Smooth muscle cell (in vitro differentiated cells): Measurements from ENCODE around the gene RADIL. TPM values are rescaled to one million over a fixed set of nuclear protein-coding genes. Genes with fewer than 3 reads are reported as not detected.

Experiments
- DNase-seq: peaks from one replicate; lab custom pipeline; 2025; ENCODE audit not compliant: unreplicated experiment; lab: John Stamatoyannopoulos, UW
- H2AFZ ChIP-seq: fragments of 200-600 bp; sonication (generic); 2 replicates; pipeline ENCODE4 v1.6.0; 2016; ENCODE audit warnings: antibody characterized with exemption, low read depth, mild to moderate bottlenecking
- H3F3A ChIP-seq: fragments of 200-600 bp; sonication (generic); 2 replicates; pipeline ENCODE4 v1.6.0; 2017; ENCODE audit warnings: antibody characterized with exemption, low read depth
- H3K27ac ChIP-seq: fragments of 200-600 bp; sonication (generic); 2 replicates; pipeline ENCODE4 v1.5.1; 2016; ENCODE audit warnings: low read depth, mild to moderate bottlenecking
- H3K27me3 ChIP-seq: fragments of 200-600 bp; sonication (generic); 2 replicates; pipeline ENCODE4 v1.6.1; 2016; ENCODE audit warnings: low read depth, mild to moderate bottlenecking
- H3K36me3 ChIP-seq: fragments of 200-600 bp; sonication (generic); 2 replicates; pipeline ENCODE4 v1.5.1; 2016; ENCODE audit warnings: low read depth
- H3K4me1 ChIP-seq: fragments of 200-600 bp; sonication (generic); 2 replicates; pipeline ENCODE4 v1.5.1; 2016; ENCODE audit warnings: low read depth
- H3K4me2 ChIP-seq: fragments of 200-600 bp; sonication (generic); 2 replicates; pipeline ENCODE4 v1.6.0; 2016; ENCODE audit warnings: mild to moderate bottlenecking
- H3K4me3 ChIP-seq: fragments of 200-600 bp; sonication (generic); 2 replicates; pipeline ENCODE4 v1.5.1; 2016; ENCODE audit warnings: mild to moderate bottlenecking
- H3K79me2 ChIP-seq: fragments of 200-600 bp; sonication (generic); 2 replicates; pipeline ENCODE4 v1.6.0; 2016; ENCODE audit warnings: low read depth, mild to moderate bottlenecking
- H3K9ac ChIP-seq: fragments of 200-600 bp; sonication (generic); 2 replicates; pipeline ENCODE4 v1.6.0; 2016; ENCODE audit warnings: low read depth
- H3K9me3 ChIP-seq: fragments of 200-600 bp; sonication (generic); replicated peaks from 2 replicates; pipeline ENCODE4 v1.5.1; 2016; ENCODE audit warnings: low read depth
- H4K20me1 ChIP-seq: fragments of 200-600 bp; sonication (generic); 2 replicates; pipeline ENCODE4 v1.6.0; 2016; ENCODE audit warnings: low read depth
- WGBS: methylation state at CpG from one replicate; pipeline ENCODE4 v1.1.7; 2016; ENCODE audit warnings: low lambda C conversion rate; 5-methylcytosine and 5-hydroxymethylcytosine counted together
- polyA plus RNA-seq: library from polyadenylated mRNA; unstranded; fragments of >200 nt; fragmentation: Nextera tagmentation; extraction: Ambion mirVana; gene quantifications from 2 replicates; pipeline ENCODE4 v1.2.1, GENCODE V29; 2016
- total RNA-seq: library from RNA; depleted of rRNA; stranded (reverse); fragments of >200 nt; gene quantifications from 2 replicates; pipeline ENCODE4 v1.2.3, GENCODE V29; 2014
- TF ChIP-seq, protein P1 (sequence below): fragments of 200-600 bp; sonication (generic); IDR thresholded peaks from 2 replicates; pipeline ENCODE4 v1.5.1; 2017; ENCODE audit warnings: borderline replicate concordance, mild to moderate bottlenecking, antibody characterized with exemption; ENCODE audit not compliant: insufficient read depth, poor library complexity, severe bottlenecking

RADIL gene
- total and polyA plus RNA-seq, 2 experiments from 2014 or later: 4.7 to 10.7 TPM

DNA sequence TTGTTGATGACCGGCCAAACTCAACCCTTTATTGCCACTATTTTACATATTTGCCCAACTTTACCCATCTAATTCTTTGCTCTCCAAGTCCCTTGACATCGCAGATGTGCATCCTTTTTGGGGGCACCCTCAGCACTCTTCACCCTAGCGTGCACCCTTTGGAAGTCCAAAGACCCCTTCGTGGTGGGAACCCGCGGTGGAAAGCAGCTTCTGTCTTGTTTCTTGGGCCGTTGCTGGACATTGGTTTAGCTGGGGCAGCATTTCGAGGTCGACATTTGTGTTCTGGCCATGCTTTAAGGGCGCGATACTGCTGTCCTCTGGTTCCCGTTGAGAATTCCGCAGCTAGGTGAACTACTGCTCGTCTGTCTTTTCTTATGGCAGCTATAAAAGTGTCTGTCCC lies 21.4 kb downstream of the RADIL start:
- TF ChIP-seq, protein P1, sequence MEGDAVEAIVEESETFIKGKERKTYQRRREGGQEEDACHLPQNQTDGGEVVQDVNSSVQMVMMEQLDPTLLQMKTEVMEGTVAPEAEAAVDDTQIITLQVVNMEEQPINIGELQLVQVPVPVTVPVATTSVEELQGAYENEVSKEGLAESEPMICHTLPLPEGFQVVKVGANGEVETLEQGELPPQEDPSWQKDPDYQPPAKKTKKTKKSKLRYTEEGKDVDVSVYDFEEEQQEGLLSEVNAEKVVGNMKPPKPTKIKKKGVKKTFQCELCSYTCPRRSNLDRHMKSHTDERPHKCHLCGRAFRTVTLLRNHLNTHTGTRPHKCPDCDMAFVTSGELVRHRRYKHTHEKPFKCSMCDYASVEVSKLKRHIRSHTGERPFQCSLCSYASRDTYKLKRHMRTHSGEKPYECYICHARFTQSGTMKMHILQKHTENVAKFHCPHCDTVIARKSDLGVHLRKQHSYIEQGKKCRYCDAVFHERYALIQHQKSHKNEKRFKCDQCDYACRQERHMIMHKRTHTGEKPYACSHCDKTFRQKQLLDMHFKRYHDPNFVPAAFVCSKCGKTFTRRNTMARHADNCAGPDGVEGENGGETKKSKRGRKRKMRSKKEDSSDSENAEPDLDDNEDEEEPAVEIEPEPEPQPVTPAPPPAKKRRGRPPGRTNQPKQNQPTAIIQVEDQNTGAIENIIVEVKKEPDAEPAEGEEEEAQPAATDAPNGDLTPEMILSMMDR: no peak
- Histone ChIP-seq H3F3A (peaks cover 4% of the 10 kb centered on the region), H3K79me2 (peaks cover 5% of the 10 kb centered on the region), H4K20me1 (no peaks in the 10 kb centered on the region), H3K27ac (no peak overlapping the region), H3K4me3 (no peak overlapping the region), H3K9ac (no peak overlapping the region), H3K36me3 (no peaks in the 10 kb centered on the region), H3K4me2 (no peak overlapping the region), H3K9me3 (no peaks in the 10 kb centered on the region), H2AFZ (no peak overlapping the region), H3K4me1 (no peaks in the 10 kb centered on the region), H3K27me3 (no peaks in the 10 kb centered on the region)
- 96% methylated on average over 14 of the region's 14 CpGs for WGBS
- no peak for DNase-seq

DNA sequence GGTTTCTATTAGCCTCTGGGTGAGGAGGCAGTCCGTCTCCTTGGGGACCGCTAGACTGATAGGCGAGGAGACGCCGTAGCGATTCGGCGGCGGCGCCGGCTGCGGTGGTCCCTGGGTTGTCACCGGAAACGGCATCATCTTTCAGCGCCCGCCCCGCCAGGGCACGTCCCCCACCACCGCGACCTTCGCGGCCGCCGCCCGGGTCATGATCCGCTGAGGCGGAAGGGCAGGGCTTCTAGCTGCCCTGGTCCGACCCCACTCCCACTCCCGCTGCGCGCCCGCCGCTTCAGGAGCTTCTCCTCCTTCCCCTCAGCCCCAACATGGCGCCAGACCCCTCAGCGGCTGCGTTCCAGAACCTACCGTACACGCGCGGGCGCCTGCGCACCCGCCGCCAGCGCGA lies 21.8 kb downstream of the RADIL start, which contains the start of gene PAPOLB:
Gene PAPOLB (minus strand): TSS at position 358 of the 400 bp plus-strand sequence. CDS start 220 bp downstream, at position 138.
- DNase-seq: no peak
- Histone ChIP-seq H3K9me3 (no peaks in the 10 kb centered on the region), H4K20me1 (no peaks in the 10 kb centered on the region), H3K27ac (no peak within 1 kb of the TSS), H3F3A (peaks cover 4% of the 10 kb centered on the region), H3K36me3 (no peaks in the 10 kb centered on the region), H3K79me2 (peaks cover 5% of the 10 kb centered on the region), H3K4me1 (no peaks in the 10 kb centered on the region), H3K27me3 (no peaks in the 10 kb centered on the region), H3K4me3 (no peak within 1 kb of the TSS), H2AFZ (no peak within 1 kb of the TSS), H3K9ac (no peak within 1 kb of the TSS), H3K4me2 (no peak within 1 kb of the TSS)
- WGBS: 98% methylated on average over 34 of the region's 46 CpGs
- TF ChIP-seq, protein P1: no peak

DNA sequence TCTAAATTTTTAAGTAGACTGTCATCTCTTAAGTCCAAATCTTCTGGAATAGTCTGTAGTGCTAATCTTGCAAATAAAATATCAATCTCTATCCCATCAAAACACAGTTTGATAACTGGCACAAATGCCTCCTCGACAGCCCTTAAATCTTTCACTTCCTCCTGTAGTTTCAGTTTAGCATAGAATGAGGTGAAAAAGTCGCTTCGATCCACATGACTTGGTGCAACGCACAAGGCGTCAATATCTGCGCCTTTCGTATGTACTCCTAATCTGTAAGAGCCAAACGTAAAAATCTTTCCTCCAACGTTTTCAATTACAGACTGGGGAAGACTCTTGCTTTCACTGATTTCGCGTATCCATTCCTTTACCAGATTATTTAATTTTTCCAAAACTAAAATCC lies 22.3 kb downstream of the RADIL start:
- DNase-seq: no peak
- Histone ChIP-seq H4K20me1 (no peaks in the 10 kb centered on the region), H3K27me3 (no peaks in the 10 kb centered on the region), H3K4me3 (no peak overlapping the region), H3K4me1 (peaks cover 4% of the 10 kb centered on the region), H3K4me2 (no peak overlapping the region), H3K79me2 (peaks cover 5% of the 10 kb centered on the region), H3K27ac (no peak overlapping the region), H2AFZ (no peak overlapping the region), H3K36me3 (no peaks in the 10 kb centered on the region), H3F3A (peaks cover 4% of the 10 kb centered on the region), H3K9ac (no peak overlapping the region), H3K9me3 (no peaks in the 10 kb centered on the region)
- WGBS: 92% methylated on average over 11 of the region's 11 CpGs
- TF ChIP-seq, protein P1: no peak

DNA sequence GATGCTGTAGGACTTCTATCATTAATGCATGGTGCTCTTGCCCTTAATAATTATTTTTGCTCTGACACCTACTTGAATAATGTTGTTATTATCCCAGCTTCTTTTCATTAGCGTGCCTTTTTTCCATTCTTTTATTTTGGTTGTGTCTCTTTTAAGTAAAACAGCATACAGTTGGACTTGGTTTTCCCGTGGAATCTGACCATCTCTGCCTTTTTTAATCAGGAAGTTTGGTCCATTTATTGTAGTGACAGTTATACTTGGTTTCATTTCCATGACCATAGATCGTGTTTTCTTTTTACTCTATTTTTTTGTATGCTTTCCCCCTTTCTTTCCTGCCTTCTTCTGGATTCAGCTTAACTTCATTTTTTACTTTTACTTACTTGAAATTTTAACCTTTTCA lies 26.3 kb downstream of the RADIL start:
- Histone ChIP-seq H3K79me2 (no peaks in the 10 kb centered on the region), H3K4me1 (peaks cover 4% of the 10 kb centered on the region), H3K36me3 (no peaks in the 10 kb centered on the region), H3K27ac (peak overlapping the region; percentile 32), H3K4me3 (no peak overlapping the region), H3F3A (peaks cover 4% of the 10 kb centered on the region), H4K20me1 (no peaks in the 10 kb centered on the region), H3K9ac (no peak overlapping the region), H3K27me3 (no peaks in the 10 kb centered on the region), H2AFZ (peak overlapping the region; percentile 8), H3K4me2 (peak overlapping the region; percentile 52), H3K9me3 (no peaks in the 10 kb centered on the region)
- WGBS: 79% methylated on average over 3 of the region's 3 CpGs
- DNase-seq: no peak
- TF ChIP-seq, protein P1: no peak
